HepG2 (cell line): ENCODE results near the gene BCL2. TPM values are rescaled to one million over a fixed set of nuclear protein-coding genes. Genes with fewer than 3 reads are reported as not detected.

Experiments
- FOXM1 ChIP-seq: sonication (generic); formaldehyde crosslinking; IDR thresholded peaks from 2 replicates; pipeline ENCODE4 v1.5.0; 2020; ENCODE audit warnings: missing genetic modification reagents
- IRF9 ChIP-seq: sonication (generic); formaldehyde crosslinking; IDR thresholded peaks from 2 replicates; pipeline ENCODE4 v1.8.0; 2022; ENCODE audit warnings: missing genetic modification reagents, mild to moderate bottlenecking, borderline replicate concordance
- KLF11 ChIP-seq: IDR thresholded peaks from 2 replicates; pipeline ENCODE4 v1.6.1; 2016; ENCODE audit warnings: missing compliant biosample characterization
- MZF1 ChIP-seq: sonication (generic); formaldehyde crosslinking; IDR thresholded peaks from 2 replicates; pipeline ENCODE4 v1.8.1; 2023; ENCODE audit warnings: mild to moderate bottlenecking, missing genetic modification reagents, borderline replicate concordance
- NBN ChIP-seq: fragments of 450-650 bp; conservative IDR thresholded peaks from 2 replicates; pipeline ENCODE4 v1.6.1; 2017
- PRMT3 ChIP-seq: sonication (generic); formaldehyde crosslinking; IDR thresholded peaks from 2 replicates; pipeline ENCODE4 v1.8.1; 2022; ENCODE audit warnings: low read depth, mild to moderate bottlenecking, moderate library complexity, missing genetic modification reagents, borderline replicate concordance
- RAD51 ChIP-seq: fragments of 450-650 bp; IDR thresholded peaks from 2 replicates; pipeline ENCODE4 v1.6.1; 2016; ENCODE audit warnings: borderline replicate concordance
- SNAPC2 ChIP-seq: sonication (generic); formaldehyde crosslinking; IDR thresholded peaks from 2 replicates; pipeline ENCODE4 v1.8.1; 2022; ENCODE audit warnings: mild to moderate bottlenecking, missing genetic modification reagents
- ZBTB42 ChIP-seq: sonication (generic); formaldehyde crosslinking; IDR thresholded peaks from 2 replicates; pipeline ENCODE4 v1.5.0; 2020; ENCODE audit warnings: mild to moderate bottlenecking, missing genetic modification reagents
- ZFP82 ChIP-seq: sonication (generic); formaldehyde crosslinking; IDR thresholded peaks from 2 replicates; pipeline ENCODE4 v1.5.1; 2020; ENCODE audit warnings: mild to moderate bottlenecking, missing genetic modification reagents, borderline replicate concordance
- ZHX2 ChIP-seq, 2 experiments: sonication (generic) in 1 of 2; formaldehyde crosslinking in 1 of 2; IDR thresholded peaks; 2 replicates each; pipeline versions ENCODE4 v1.6.1 to v1.9.0; 2014 to 2022; ENCODE audit warnings: antibody characterized with exemption in 1 of 2, borderline replicate concordance in 1 of 2, inconsistent platforms in 1 of 2, low read depth in 1 of 2, missing genetic modification reagents in 1 of 2
- ZNF20 ChIP-seq: sonication (generic); formaldehyde crosslinking; IDR thresholded peaks from 2 replicates; pipeline ENCODE4 v1.4.0; 2020; ENCODE audit warnings: mild to moderate bottlenecking, moderate library complexity, missing genetic modification reagents
- ZNF572 ChIP-seq: sonication (generic); formaldehyde crosslinking; IDR thresholded peaks from 2 replicates; pipeline ENCODE4 v1.5.1; 2020; ENCODE audit warnings: mild to moderate bottlenecking, missing genetic modification reagents
- ZNF75D ChIP-seq: sonication (generic); formaldehyde crosslinking; IDR thresholded peaks from 2 replicates; pipeline ENCODE4 v1.8.1; 2023; ENCODE audit warnings: missing genetic modification reagents, mild to moderate bottlenecking, borderline replicate concordance
- ZNF768 ChIP-seq: sonication (generic); formaldehyde crosslinking; IDR thresholded peaks from 2 replicates; pipeline ENCODE4 v1.4.0; 2020; ENCODE audit warnings: missing genetic modification reagents
- ZNF816 ChIP-seq: sonication (generic); formaldehyde crosslinking; IDR thresholded peaks from 2 replicates; pipeline ENCODE4 v1.8.0; 2022; ENCODE audit warnings: missing genetic modification reagents, mild to moderate bottlenecking, borderline replicate concordance
- polyA plus RNA-seq, 8 experiments: library from polyadenylated mRNA; depleted of rRNA in 3 of 8; stranded (reverse) in 7 of 8; unstranded in 1 of 8; fragments of >200 nt; fragmentation: Illumina TruSeq in 4 of 8; extraction: Trizol in 4 of 8; gene quantifications; 2 replicates each; pipeline versions ENCODE4 v1.2.1 to v1.2.3, GENCODE V29; 2011 to 2016; ENCODE audit warnings: low read depth in 4 of 8, missing spikeins in 1 of 8, mixed read lengths in 1 of 8; ENCODE audit not compliant: insufficient read depth in 1 of 8
- total RNA-seq, 5 experiments: library from RNA; depleted of rRNA; stranded (reverse); fragments of >200 nt; fragmentation: Illumina TruSeq; extraction: Trizol; gene quantifications; 2 replicates each; pipeline ENCODE4 v1.2.3, GENCODE V29; 2016; ENCODE audit warnings: low read depth in 1 of 5
- TF ChIP-seq, protein P1 (sequence below): IDR thresholded peaks from 2 replicates; pipeline ENCODE4 v1.6.1; 2016; ENCODE audit warnings: mild to moderate bottlenecking
- TF ChIP-seq, protein P2 (sequence below): sonication (generic); formaldehyde crosslinking; IDR thresholded peaks from 2 replicates; pipeline ENCODE4 v1.4.0; 2020; ENCODE audit warnings: mild to moderate bottlenecking, low read depth, missing genetic modification reagents

The BCL2 gene
- total and polyA plus RNA-seq, 2 of the 13 experiments (the other 11 are each of a cell fraction or from before 2014, with no cell fraction given): 0.07 to 0.53 TPM

DNA sequence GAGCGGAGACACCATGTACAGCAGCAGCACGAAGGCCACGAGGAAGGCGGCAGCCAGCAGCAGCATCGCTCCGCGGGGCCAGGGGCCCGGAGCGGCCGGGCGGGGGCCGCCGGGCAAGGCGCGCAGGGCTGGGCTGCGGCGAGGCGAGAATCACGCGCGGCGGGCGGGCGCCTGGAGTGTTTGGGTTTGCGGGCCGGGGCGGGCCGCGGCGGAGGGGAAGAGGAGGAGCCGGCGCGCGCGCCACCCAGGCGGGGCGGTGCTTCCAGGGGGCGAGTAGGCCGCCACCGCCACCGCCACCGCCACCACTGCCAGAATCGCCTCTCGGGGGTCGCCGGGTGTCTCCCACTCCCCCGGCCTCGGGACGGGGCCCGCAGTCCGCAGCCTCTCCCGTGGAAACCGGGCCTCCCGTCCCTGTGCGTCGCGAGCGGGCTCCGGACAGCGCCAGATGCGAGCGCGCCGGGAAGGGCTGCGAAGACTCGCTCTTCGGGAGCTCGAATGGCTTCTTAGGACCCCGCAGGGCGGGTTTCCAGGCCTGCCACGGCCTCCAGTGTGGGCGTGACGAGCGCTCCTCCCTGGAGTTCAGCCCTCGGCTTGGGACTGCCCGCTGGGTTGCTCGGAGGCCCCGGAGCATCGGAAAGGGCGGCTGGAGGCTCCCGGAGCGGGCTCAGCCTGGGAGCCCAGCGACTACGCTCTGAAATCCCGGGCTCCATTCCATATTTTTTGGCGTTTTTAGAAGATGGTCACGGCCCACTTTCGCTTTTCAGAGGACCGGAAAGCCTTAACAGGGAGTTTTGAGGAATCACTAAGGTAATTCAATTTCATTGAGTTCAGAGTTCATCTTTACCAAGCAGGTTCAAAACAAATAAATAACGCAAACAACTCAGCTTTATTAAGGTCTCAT is 47.7 kb upstream of the BCL2 start, which contains the start of gene KDSR (continued):
- TF ChIP-seq, protein P1, sequence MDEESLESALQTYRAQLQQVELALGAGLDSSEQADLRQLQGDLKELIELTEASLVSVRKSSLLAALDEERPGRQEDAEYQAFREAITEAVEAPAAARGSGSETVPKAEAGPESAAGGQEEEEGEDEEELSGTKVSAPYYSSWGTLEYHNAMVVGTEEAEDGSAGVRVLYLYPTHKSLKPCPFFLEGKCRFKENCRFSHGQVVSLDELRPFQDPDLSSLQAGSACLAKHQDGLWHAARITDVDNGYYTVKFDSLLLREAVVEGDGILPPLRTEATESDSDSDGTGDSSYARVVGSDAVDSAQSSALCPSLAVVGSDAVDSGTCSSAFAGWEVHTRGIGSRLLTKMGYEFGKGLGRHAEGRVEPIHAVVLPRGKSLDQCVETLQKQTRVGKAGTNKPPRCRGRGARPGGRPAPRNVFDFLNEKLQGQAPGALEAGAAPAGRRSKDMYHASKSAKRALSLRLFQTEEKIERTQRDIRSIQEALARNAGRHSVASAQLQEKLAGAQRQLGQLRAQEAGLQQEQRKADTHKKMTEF: peak; percentile 92
- TF ChIP-seq ZNF816 (CRISPR knock-in tag): peak; percentile 45; the same call in 1 of the 2 replicates
- TF ChIP-seq ZNF572 (CRISPR knock-in tag): no peak
- TF ChIP-seq, protein P2, sequence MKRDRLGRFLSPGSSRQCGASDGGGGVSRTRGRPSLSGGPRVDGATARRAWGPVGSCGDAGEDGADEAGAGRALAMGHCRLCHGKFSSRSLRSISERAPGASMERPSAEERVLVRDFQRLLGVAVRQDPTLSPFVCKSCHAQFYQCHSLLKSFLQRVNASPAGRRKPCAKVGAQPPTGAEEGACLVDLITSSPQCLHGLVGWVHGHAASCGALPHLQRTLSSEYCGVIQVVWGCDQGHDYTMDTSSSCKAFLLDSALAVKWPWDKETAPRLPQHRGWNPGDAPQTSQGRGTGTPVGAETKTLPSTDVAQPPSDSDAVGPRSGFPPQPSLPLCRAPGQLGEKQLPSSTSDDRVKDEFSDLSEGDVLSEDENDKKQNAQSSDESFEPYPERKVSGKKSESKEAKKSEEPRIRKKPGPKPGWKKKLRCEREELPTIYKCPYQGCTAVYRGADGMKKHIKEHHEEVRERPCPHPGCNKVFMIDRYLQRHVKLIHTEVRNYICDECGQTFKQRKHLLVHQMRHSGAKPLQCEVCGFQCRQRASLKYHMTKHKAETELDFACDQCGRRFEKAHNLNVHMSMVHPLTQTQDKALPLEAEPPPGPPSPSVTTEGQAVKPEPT (CRISPR knock-in tag): no peak
- peak; percentile 52; the same call in 1 of the 2 replicates for TF ChIP-seq IRF9 (CRISPR knock-in tag)
- peak; percentile 79; the same call in 1 of the 2 replicates for TF ChIP-seq ZBTB42
- peak; percentile 61 for TF ChIP-seq ZNF768
- peak; percentile 59; the same call in 1 of the 2 replicates for TF ChIP-seq SNAPC2
- TF ChIP-seq NBN: no peak
- TF ChIP-seq KLF11 (CRISPR knock-in tag): peak; percentile 90
- TF ChIP-seq ZHX2 (IDR thresholded peaks at IDR 0.05; ENCODE audit: low read depth): peak; percentile 46; the same call in 1 of the 2 replicates
- no peak; the same call in none of the 2 replicates for TF ChIP-seq ZHX2 (CRISPR knock-in tag; IDR thresholded peaks at IDR 0.05; ENCODE audit: borderline replicate concordance)
- no peak for TF ChIP-seq ZNF75D (CRISPR knock-in tag)
- TF ChIP-seq MZF1 (CRISPR knock-in tag): no peak
- TF ChIP-seq ZNF20: 0 out of 2 replicates have a peak, but pooled peaks have one; percentile 78
- TF ChIP-seq FOXM1 (CRISPR knock-in tag): no peak
- no peak for TF ChIP-seq PRMT3 (CRISPR knock-in tag)
- TF ChIP-seq RAD51: no peak
- TF ChIP-seq ZFP82 (CRISPR knock-in tag): peak; percentile 60; the same call in 1 of the 2 replicates
